Pancreas (tissue), 10 donors: ENCODE measurements around the gene CDADC1. TPM values are rescaled to one million over a fixed set of nuclear protein-coding genes. Genes with fewer than 3 reads are reported as not detected.

Source experiments
- ATAC-seq, 4 donors: fragments of 200-7000 bp; cut with Tn5 transposase; one replicate each; pipeline versions ENCODE4 v1.8.0 to v1.9.1; 2020; ENCODE audit warnings: mild to moderate bottlenecking in 4 of 4, moderate library complexity in 4 of 4
- DNase-seq, 6 donors: peaks; one replicate each; pipeline ENCODE4 v3.0.0-alpha.2; 2020
- FAIRE-seq: peaks from 2 replicates; lab custom pipeline; 2012; peaks lifted over from hg19 to GRCh38; lab: Jason Lieb, UNC
- H3K27ac ChIP-seq, 4 donors: fragments of 200-600 bp; sonication (generic); 1 replicate in 3 of 4; 2 replicates in 1 of 4; pipeline versions ENCODE4 v1.5.0 to v1.8.0; 2020
- H3K27me3 ChIP-seq, 4 donors: fragments of 200-600 bp; one replicate each; pipeline ENCODE4 v1.8.0; 2021
- H3K36me3 ChIP-seq, 3 donors: fragments of 200-600 bp; sonication (generic) in 1 of 3; one replicate each; pipeline versions ENCODE4 v1.5.0 to v1.8.0; 2020 to 2021
- H3K4me1 ChIP-seq, 3 donors: fragments of 200-600 bp; one replicate each; pipeline ENCODE4 v1.8.0; 2021
- H3K4me3 ChIP-seq, 4 donors: fragments of 200-600 bp; sonication (generic) in 2 of 4; one replicate each; pipeline versions ENCODE4 v1.5.0 to v1.8.0; 2020 to 2021
- H3K9me3 ChIP-seq, 4 donors: fragments of 200-600 bp; one replicate each; pipeline ENCODE4 v1.8.0; 2021
- CTCF ChIP-seq, 4 donors: fragments of 200-600 bp; sonication (generic) in 3 of 4; IDR thresholded peaks; one replicate each; pipeline versions ENCODE4 v1.5.0 to v1.8.0; 2021; ENCODE audit warnings: antibody characterized with exemption in 4 of 4
- WGBS, 2 donors: extraction: QIAGEN DNeasy Blood & Tissue Kit; methylation state at CpG; one replicate each; pipeline ENCODE4 v1.1.7; 2013; 5-methylcytosine and 5-hydroxymethylcytosine counted together
- intact Hi-C, 3 donors: fragments of 100-400 bp; cut with DNase I; formaldehyde crosslinking; loops; one replicate each; pipeline versions ENCODE4 v1.11.1 to v1.14.2; 2022
- polyA plus RNA-seq, 2 donors: library from polyadenylated mRNA; stranded (reverse); fragments of 200-250 nt; gene quantifications; one replicate each; pipeline ENCODE4 v1.2.3, GENCODE V29; 2013
- total RNA-seq, 6 donors: library from RNA; stranded (reverse); fragmentation: NEBNext Ultra II Directional in 4 of 6; extraction: Animal tissue kit (Norgen Biotek cat#: 25700) in 4 of 6; gene quantifications; one replicate each; pipeline versions ENCODE4 v1.2.1 to v1.2.4, GENCODE V29; 2021 to 2023
- donor health status: healthy with polysubstance abuse.
- donor health status: DM: no; HTN: no; CAD: no; lungs with moderate emphysema.
- donor health status: DM: no; HTN: no; CAD: no.
- donor health status: control.
- donor health status: control.
- donor health status: Bipolar disorder and iron deficiency.
- donor health status: DM: yes; HTN: yes; CAD: no.
- donor health status: DM: no; HTN: no; CAD: no.
- donor health status: DM: no; HTN: no; CAD: no.
- donor health status: DM: yes; HTN: yes; CAD: no.

CDADC1 gene
- total and polyA plus RNA-seq, 8 donors: 2.5 to 4.4 (median 3.5) TPM

DNA sequence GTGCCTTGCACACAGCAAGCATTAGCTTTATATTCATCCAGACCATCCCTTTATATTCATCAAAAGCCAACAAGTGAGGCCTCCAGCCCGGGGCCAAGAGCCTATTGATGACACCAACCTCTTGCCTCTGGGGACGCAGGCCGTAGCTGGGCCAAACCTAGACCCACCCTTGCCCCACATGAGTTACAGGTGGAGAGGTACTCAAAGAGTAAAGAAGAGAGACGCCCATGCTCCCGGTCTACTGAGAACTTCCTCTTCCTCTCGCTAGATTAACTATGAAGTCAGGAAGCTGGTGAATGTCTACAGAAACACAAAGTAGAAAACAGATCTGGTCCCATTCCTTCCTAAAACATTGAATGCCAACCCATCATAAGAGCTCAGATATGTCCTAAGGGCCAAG is 31.4 kb upstream of the CDADC1 start:
- Histone ChIP-seq H3K27ac (no peak overlapping the region), H3K27me3 (peaks cover 0 to 12% (median 0%) of the 10 kb centered on the region in 4 donors), H3K4me1 (peaks cover 0 to 9% (median 0%) of the 10 kb centered on the region in 3 donors), H3K4me3 (no peak overlapping the region), H3K9me3 (no peaks in the 10 kb centered on the region), H3K36me3 (no peaks in the 10 kb centered on the region)
- TF ChIP-seq CTCF (IDR thresholded peaks at IDR 0.05): no peak
- 88 to 93% methylated on average over 6 of the region's 6 CpGs for WGBS, 2 donors
- intact Hi-C loops: no loop called here
- DNase-seq (no peak), ATAC-seq (no peak), FAIRE-seq (no peak)

GRCh38 chr13:49217962-49218492 is 29.7 kb upstream of the CDADC1 start:
- WGBS, 2 donors: 52 to 55% methylated on average over 17 of the region's 17 CpGs
- DNase-seq: no peak
- H3K27me3 ChIP-seq: peaks cover 0 to 12% (median 0%) of the 10 kb centered on the region in 4 donors
- TF ChIP-seq CTCF (IDR thresholded peaks at IDR 0.05): no peak
- H3K9me3 ChIP-seq: no peaks in the 10 kb centered on the region
- intact Hi-C loops: no loop called here
- FAIRE-seq: no peak
- peaks cover 0 to 9% (median 0%) of the 10 kb centered on the region in 3 donors for H3K4me1 ChIP-seq
- H3K36me3 ChIP-seq: no peaks in the 10 kb centered on the region
- H3K27ac ChIP-seq: no peak overlapping the region
- H3K4me3 ChIP-seq: no peak overlapping the region
- no peak for ATAC-seq

DNA sequence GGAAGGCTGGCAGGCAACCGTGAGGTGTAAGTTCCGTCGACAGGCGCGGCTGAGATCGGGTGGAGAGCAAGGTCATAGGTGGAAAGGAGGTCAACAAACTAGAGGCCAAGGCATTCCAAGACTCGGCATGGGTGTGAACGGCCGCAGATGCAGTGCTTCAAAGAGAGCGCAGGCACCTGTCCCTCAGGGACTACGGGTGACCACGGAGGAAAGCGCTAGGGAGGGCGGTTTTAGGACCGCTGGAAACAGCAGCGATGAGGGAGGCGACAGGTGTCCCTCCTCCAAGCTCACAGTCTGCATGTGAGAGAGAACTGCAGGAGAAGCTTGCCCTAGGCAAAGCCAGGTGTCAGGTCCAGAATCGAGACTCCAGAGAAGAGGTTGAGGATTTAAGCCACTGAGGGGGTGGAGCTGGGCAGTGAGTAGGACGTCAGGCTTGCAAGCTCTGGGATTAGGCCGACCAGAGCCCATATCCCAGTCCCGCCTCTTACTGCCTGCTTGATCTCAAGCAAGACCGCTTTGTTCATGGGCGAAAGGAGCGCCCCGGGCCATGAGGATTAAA is 29.2 kb upstream of the CDADC1 start:
- Histone ChIP-seq H3K27ac (no peak overlapping the region), H3K9me3 (no peaks in the 10 kb centered on the region), H3K4me3 (no peak overlapping the region), H3K4me1 (peaks cover 0 to 9% (median 0%) of the 10 kb centered on the region in 3 donors), H3K36me3 (no peaks in the 10 kb centered on the region), H3K27me3 (peaks cover 0 to 12% (median 0%) of the 10 kb centered on the region in 4 donors)
- intact Hi-C loops: no loop called here
- ATAC-seq: no peak
- FAIRE-seq: no peak
- 32 to 33% methylated on average over 25 of the region's 25 CpGs for WGBS, 2 donors
- DNase-seq: peak in 1 of 6 donors; percentile 33
- TF ChIP-seq CTCF (IDR thresholded peaks at IDR 0.05): no peak

DNA sequence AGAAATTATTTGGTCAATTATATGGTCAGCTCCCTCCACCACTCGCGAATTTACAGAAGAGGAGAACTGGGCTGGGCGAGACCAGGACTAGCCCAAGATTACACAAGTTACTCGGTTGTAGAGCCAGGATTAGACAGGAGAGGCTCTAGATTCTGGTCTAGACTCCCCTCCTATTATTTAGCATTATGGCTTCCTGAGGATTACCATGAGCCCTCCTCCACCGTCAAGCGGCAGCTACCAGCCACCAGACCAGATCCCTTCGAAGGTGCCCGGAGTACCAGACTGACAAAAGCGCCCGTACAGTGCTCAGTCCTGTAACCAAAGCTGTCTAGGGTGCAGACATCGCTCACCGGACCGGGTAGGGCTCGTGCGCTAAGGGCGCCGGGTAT is 28.1 kb upstream of the CDADC1 start:
- H3K4me3 ChIP-seq: peak overlapping the region in 3 of 4 donors; percentile 7 to 47 (median 29)

More for the DNA sequence above, 28.1 kb upstream of the CDADC1 start:
- DNase-seq: no peak
- TF ChIP-seq CTCF (IDR thresholded peaks at IDR 0.05): no peak
- no peak for ATAC-seq
- H3K9me3 ChIP-seq: no peaks in the 10 kb centered on the region
- no peak for FAIRE-seq
- no peak overlapping the region for H3K27ac ChIP-seq
- 22 to 23% methylated on average over 17 of the region's 17 CpGs for WGBS, 2 donors
- H3K27me3 ChIP-seq: peaks cover 0 to 12% (median 0%) of the 10 kb centered on the region in 4 donors
- H3K4me1 ChIP-seq: peaks cover 0 to 4% (median 0%) of the 10 kb centered on the region in 3 donors
- H3K36me3 ChIP-seq: no peaks in the 10 kb centered on the region
- intact Hi-C loops: no loop called here
